ENCODE measurements around the gene ST7.

GRCh38 chr7:117216436-117217069, 263.3 kb downstream of the ST7 start:
- TF ChIP-seq, protein P1, sequence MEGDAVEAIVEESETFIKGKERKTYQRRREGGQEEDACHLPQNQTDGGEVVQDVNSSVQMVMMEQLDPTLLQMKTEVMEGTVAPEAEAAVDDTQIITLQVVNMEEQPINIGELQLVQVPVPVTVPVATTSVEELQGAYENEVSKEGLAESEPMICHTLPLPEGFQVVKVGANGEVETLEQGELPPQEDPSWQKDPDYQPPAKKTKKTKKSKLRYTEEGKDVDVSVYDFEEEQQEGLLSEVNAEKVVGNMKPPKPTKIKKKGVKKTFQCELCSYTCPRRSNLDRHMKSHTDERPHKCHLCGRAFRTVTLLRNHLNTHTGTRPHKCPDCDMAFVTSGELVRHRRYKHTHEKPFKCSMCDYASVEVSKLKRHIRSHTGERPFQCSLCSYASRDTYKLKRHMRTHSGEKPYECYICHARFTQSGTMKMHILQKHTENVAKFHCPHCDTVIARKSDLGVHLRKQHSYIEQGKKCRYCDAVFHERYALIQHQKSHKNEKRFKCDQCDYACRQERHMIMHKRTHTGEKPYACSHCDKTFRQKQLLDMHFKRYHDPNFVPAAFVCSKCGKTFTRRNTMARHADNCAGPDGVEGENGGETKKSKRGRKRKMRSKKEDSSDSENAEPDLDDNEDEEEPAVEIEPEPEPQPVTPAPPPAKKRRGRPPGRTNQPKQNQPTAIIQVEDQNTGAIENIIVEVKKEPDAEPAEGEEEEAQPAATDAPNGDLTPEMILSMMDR (IDR thresholded peaks at IDR 0.05), result no peak
- TF ChIP-seq POLR2A (IDR thresholded peaks at IDR 0.05), result no peak
